ENCODE data around the gene LAG3.

The LAG3 gene

DNA sequence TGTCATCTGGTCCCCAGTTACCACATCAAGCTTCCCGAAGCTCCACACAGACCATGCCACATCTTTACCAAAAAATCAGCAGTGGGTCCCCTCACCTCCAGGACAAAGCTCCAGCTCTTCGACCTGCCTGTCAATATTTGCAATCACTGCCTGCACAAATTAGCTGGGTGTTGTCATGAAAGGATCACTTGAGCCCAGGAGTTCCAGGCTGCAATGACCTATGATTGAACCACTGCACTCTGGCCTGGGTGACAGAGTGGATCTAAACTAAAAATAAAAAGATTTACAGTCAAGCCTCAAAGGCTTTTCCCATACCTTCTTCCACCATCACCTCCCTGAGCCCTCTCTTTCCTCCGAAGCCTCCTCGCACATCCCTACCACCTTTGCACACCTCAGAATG, 24.3 kb downstream of the LAG3 start:
- TF ChIP-seq, protein P1, sequence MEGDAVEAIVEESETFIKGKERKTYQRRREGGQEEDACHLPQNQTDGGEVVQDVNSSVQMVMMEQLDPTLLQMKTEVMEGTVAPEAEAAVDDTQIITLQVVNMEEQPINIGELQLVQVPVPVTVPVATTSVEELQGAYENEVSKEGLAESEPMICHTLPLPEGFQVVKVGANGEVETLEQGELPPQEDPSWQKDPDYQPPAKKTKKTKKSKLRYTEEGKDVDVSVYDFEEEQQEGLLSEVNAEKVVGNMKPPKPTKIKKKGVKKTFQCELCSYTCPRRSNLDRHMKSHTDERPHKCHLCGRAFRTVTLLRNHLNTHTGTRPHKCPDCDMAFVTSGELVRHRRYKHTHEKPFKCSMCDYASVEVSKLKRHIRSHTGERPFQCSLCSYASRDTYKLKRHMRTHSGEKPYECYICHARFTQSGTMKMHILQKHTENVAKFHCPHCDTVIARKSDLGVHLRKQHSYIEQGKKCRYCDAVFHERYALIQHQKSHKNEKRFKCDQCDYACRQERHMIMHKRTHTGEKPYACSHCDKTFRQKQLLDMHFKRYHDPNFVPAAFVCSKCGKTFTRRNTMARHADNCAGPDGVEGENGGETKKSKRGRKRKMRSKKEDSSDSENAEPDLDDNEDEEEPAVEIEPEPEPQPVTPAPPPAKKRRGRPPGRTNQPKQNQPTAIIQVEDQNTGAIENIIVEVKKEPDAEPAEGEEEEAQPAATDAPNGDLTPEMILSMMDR (IDR thresholded peaks at IDR 0.05; ENCODE audit: control insufficient read depth, insufficient read depth, low read depth, low read length, missing control alignments): no peak
- DNase-seq (ENCODE audit: low read depth): no peak
- H3K4me3 ChIP-seq (ENCODE audit: control insufficient read depth, low read depth, low read length): no peak overlapping the region

DNA sequence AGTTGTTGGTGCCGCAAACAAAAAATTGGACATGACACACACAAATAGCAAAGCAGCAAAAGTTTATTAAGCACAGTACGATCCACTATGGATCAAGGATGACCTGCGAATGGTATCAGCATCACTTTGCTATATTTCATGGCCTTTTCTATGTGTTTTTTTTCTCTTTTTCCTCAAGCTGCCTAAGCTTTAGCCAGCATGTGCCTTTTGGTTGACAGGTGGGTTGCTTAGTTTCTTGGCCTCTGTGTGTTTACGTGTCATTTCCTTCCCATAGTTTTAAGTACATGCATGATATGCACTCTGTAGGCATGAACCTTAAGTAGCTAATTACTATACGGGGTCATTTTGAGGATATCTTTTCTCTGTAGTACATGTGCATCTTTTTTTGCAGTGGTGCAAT, 26.8 kb downstream of the LAG3 start:
- TF ChIP-seq, protein P1 (IDR thresholded peaks at IDR 0.05; ENCODE audit: control insufficient read depth, insufficient read depth, low read depth, low read length, missing control alignments): no peak
- no peak overlapping the region for H3K4me3 ChIP-seq (ENCODE audit: control insufficient read depth, low read depth, low read length)
- no peak for DNase-seq (ENCODE audit: low read depth)

DNA sequence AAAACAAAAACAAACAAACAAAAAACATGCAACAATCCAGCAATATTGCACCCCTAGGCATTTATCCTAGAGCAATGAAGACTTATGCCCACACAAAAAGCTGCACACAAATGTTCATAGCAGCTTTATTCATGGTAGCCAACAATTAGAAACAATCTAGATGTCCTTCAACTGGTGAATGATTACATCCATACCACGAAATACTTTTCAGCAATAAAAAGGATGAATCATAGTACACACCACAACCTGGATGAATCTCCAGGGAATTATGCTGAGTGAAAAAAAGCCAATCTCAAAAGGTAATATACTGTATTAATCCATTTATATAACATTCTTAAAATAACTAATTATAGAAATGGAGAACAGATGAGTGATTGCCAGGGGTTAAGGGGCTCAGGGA, 34.9 kb downstream of the LAG3 start:
- no peak overlapping the region for H3K4me3 ChIP-seq (ENCODE audit: control insufficient read depth, low read depth, low read length)
- TF ChIP-seq, protein P1 (IDR thresholded peaks at IDR 0.05; ENCODE audit: control insufficient read depth, insufficient read depth, low read depth, low read length, missing control alignments): no peak
- DNase-seq (ENCODE audit: low read depth): no peak

DNA sequence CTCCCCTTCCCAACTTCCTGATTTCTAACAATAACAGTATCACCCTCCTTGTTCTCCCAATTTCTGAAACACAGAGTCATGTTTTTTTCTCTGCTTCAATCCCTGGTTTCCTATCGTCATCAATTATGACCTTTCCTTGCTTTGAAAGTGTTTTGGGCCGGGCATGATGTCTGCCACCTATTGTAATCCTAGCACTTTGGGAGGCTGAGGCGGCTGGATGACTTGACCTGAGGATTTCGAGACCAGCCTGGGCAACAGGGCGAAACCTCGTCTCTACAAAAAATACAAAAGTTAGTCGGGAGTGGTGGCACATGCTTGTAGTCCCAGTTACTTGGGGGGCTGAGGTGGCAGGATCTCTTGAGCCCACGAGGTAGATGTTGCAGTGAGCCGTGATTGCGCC, 36.7 kb downstream of the LAG3 start:
- TF ChIP-seq, protein P1 (IDR thresholded peaks at IDR 0.05; ENCODE audit: control insufficient read depth, insufficient read depth, low read depth, low read length, missing control alignments): no peak

DNA sequence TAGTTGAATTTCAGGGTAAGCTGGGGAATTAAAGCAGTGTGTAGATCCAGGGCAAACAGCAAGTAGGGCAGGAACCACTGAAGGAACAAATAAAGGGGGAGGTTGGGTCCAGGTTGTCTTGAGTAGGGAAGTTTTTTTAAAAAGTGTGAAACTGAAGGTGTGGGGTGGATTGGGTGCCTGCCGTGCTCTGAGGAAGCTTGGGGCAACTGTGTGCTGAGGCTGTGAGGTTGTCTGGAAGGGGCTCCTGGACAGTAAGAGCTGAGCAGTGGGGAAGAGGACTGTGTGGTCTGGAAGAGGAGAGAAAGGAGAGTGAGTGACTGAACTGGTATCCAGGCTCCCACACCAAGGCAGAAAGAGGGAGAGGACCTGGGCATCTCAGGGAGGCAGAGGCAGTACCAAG, 38.4 kb downstream of the LAG3 start:
- TF ChIP-seq, protein P1 (IDR thresholded peaks at IDR 0.05; ENCODE audit: control insufficient read depth, insufficient read depth, low read depth, low read length, missing control alignments): no peak
- no peak for DNase-seq (ENCODE audit: low read depth)
- H3K4me3 ChIP-seq (ENCODE audit: control insufficient read depth, low read depth, low read length): no peak overlapping the region

More for the DNA sequence above, 36.7 kb downstream of the LAG3 start:
- no peak for DNase-seq (ENCODE audit: low read depth)
- H3K4me3 ChIP-seq (ENCODE audit: control insufficient read depth, low read depth, low read length): no peak overlapping the region

DNA sequence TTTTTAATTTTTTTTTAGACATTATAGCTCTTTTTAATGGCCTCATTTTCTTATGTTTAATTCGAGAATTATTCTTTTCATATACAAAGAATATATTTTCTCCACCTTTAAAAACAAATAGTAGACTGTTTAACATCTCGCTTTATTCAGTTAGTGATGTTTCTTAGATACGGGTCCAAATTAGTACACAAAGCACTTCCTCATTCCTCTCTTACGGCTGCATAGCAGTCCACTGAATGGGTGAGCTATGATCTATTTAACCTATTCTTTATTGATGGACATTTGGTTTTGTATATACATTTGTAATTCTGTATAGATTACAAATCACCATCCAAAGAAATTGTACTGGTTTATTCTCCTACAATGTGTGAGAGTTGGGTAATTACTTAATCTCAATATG, 41.0 kb downstream of the LAG3 start:
- no peak for DNase-seq (ENCODE audit: low read depth)
- no peak overlapping the region for H3K4me3 ChIP-seq (ENCODE audit: control insufficient read depth, low read depth, low read length)
- TF ChIP-seq, protein P1 (IDR thresholded peaks at IDR 0.05; ENCODE audit: control insufficient read depth, insufficient read depth, low read depth, low read length, missing control alignments): no peak

DNA sequence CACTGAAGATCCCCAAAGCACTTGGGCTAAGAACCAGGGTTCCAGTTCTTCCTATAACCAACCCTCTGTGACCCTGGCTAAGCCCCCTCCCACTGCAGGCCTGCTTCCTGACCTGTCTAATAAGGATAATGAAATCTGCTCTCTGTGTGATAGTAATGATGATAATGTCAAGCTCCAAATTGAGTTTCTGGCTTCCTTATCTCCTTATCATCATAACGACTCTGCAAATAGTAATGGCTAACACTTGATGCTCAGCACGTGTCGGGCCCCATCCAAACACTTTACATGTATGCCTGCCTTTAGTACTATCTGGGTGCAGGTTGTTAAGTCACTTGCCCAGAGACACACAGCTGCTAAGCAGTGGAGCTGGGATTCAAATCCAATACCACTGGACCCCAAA, 44.3 kb downstream of the LAG3 start:
- TF ChIP-seq, protein P1 (IDR thresholded peaks at IDR 0.05; ENCODE audit: control insufficient read depth, insufficient read depth, low read depth, low read length, missing control alignments): no peak
- DNase-seq (ENCODE audit: low read depth): no peak
- H3K4me3 ChIP-seq (ENCODE audit: control insufficient read depth, low read depth, low read length): no peak overlapping the region

All from AG09309 (cell line).